IMR-90 (cell line): ENCODE data around the gene TENM4. TPM values are rescaled to one million over a fixed set of nuclear protein-coding genes. Genes with fewer than 3 reads are reported as not detected.

Source experiments
- ATAC-seq: fragments of 200-7000 bp; cut with Tn5 transposase; 2 replicates; pipeline ENCODE4 v1.9.1; 2020; ENCODE audit warnings: low read depth, mild to moderate bottlenecking, moderate library complexity
- BruUV-seq: library from RNA; stranded (reverse); fragments of 400-500 nt; replicated peaks from 2 replicates; lab custom pipeline; 2021; lab: Mats Ljungman, UMichigan
- CTCF ChIA-PET: fragments of 300-600 bp; formaldehyde crosslinking; extraction: SDS; loops from one replicate; lab custom pipeline; 2021; ENCODE audit warnings: antibody characterized with exemption; lab: Yijun Ruan, JAX
- POLR2A ChIA-PET: fragments of 300-600 bp; sonication (Branson Sonifier 250); formaldehyde crosslinking; loops from one replicate; lab custom pipeline; 2022; ENCODE audit warnings: antibody characterized with exemption; ENCODE audit not compliant: unreplicated experiment; lab: Charles Lee
- DNase-seq: peaks from one replicate; pipeline ENCODE4 v3.0.0; 2013
- H2AFZ ChIP-seq: replicated peaks from 2 replicates; pipeline ENCODE3; 2013; ENCODE audit warnings: low read length, mild to moderate bottlenecking; ENCODE audit not compliant: poor library complexity
- H2AK5ac ChIP-seq: 2 replicates; pipeline ENCODE4 v1.6.1; 2013; ENCODE audit warnings: low read depth, low read length, inconsistent platforms
- H2AK9ac ChIP-seq: replicated peaks from 2 replicates; pipeline ENCODE3; 2013; ENCODE audit warnings: mild to moderate bottlenecking, low read depth, low read length, moderate library complexity; ENCODE audit not compliant: poor library complexity
- H2BK120ac ChIP-seq: 2 replicates; pipeline ENCODE4 v1.6.1; 2013; ENCODE audit warnings: low read depth, low read length, inconsistent platforms
- H2BK15ac ChIP-seq: 3 replicates; pipeline ENCODE4 v1.6.1; 2013; ENCODE audit warnings: low read depth, low read length, inconsistent platforms
- H2BK20ac ChIP-seq: 2 replicates; pipeline ENCODE4 v1.6.1; 2013; ENCODE audit warnings: low read depth, mild to moderate bottlenecking, inconsistent platforms, low read length, moderate library complexity
- H2BK5ac ChIP-seq: 2 replicates; pipeline ENCODE4 v1.6.1; 2013; ENCODE audit warnings: mild to moderate bottlenecking, low read depth, low read length, inconsistent platforms; ENCODE audit not compliant: poor library complexity, severe bottlenecking
- H3K14ac ChIP-seq: replicated peaks from 2 replicates; pipeline ENCODE4 v1.6.1; 2013; ENCODE audit warnings: low read depth, low read length, inconsistent platforms
- H3K18ac ChIP-seq: 2 replicates; pipeline ENCODE4 v1.6.1; 2013; ENCODE audit warnings: low read depth, low read length, control low read depth
- H3K23ac ChIP-seq: 2 replicates; pipeline ENCODE4 v1.6.1; 2013; ENCODE audit warnings: low read depth, low read length, inconsistent platforms
- H3K27ac ChIP-seq: 2 replicates; pipeline ENCODE4 v1.5.1; 2013; ENCODE audit warnings: mild to moderate bottlenecking, control low read depth, low read length; ENCODE audit not compliant: insufficient read depth
- H3K27me3 ChIP-seq: 2 replicates; pipeline ENCODE4 v1.6.1; 2013; ENCODE audit warnings: low read length; ENCODE audit not compliant: control insufficient read depth, insufficient read depth
- H3K36me3 ChIP-seq: 2 replicates; pipeline ENCODE4 v1.6.1; 2013; ENCODE audit warnings: low read length, mixed read lengths; ENCODE audit not compliant: control insufficient read depth, insufficient read depth
- H3K4ac ChIP-seq: 2 replicates; pipeline ENCODE4 v1.6.1; 2013; ENCODE audit warnings: low read depth, low read length, inconsistent platforms
- H3K4me1 ChIP-seq: 2 replicates; pipeline ENCODE4 v1.6.1; 2013; ENCODE audit warnings: low read length, mixed read lengths; ENCODE audit not compliant: control insufficient read depth, insufficient read depth
- H3K4me2 ChIP-seq: 2 replicates; pipeline ENCODE4 v1.6.1; 2013; ENCODE audit warnings: low read depth, mild to moderate bottlenecking, control low read depth, low read length, moderate library complexity
- H3K4me3 ChIP-seq: 2 replicates; pipeline ENCODE4 v1.5.1; 2013; ENCODE audit warnings: low read depth, mild to moderate bottlenecking, control low read depth, low read length, moderate library complexity; ENCODE audit not compliant: insufficient read depth
- H3K56ac ChIP-seq: 2 replicates; pipeline ENCODE4 v1.6.1; 2013; ENCODE audit warnings: low read length, inconsistent platforms; ENCODE audit not compliant: insufficient read depth; ENCODE audit errors: extremely low read depth
- H3K79me1 ChIP-seq, 2 experiments: 2 replicates each; pipeline ENCODE4 v1.6.1; 2013; ENCODE audit warnings: low read length in 2 of 2, inconsistent platforms in 1 of 2, low read depth in 1 of 2
- H3K9ac ChIP-seq: 2 replicates; pipeline ENCODE4 v1.6.1; 2013; ENCODE audit warnings: low read depth, low read length, control low read depth
- H3K9me1 ChIP-seq: 2 replicates; pipeline ENCODE4 v1.6.1; 2013; ENCODE audit warnings: low read length, inconsistent platforms; ENCODE audit not compliant: insufficient read depth
- H3K9me3 ChIP-seq: 2 replicates; pipeline ENCODE4 v1.6.1; 2013; ENCODE audit warnings: low read length; ENCODE audit not compliant: control insufficient read depth, insufficient read depth
- H4K20me1 ChIP-seq: 2 replicates; pipeline ENCODE4 v1.6.1; 2013; ENCODE audit warnings: low read length, inconsistent platforms; ENCODE audit not compliant: insufficient read depth
- H4K5ac ChIP-seq: 2 replicates; pipeline ENCODE4 v1.6.1; 2013; ENCODE audit warnings: mild to moderate bottlenecking, low read depth, low read length, control low read depth
- H4K8ac ChIP-seq, 2 experiments: 2 replicates each; pipeline ENCODE4 v1.6.1; 2013; ENCODE audit warnings: low read depth in 2 of 2, low read length in 2 of 2, control low read depth in 1 of 2, inconsistent platforms in 1 of 2
- H4K91ac ChIP-seq: 2 replicates; pipeline ENCODE4 v1.6.1; 2013; ENCODE audit warnings: low read depth, low read length, inconsistent platforms; ENCODE audit not compliant: insufficient read depth
- FOS ChIP-seq: fragments of 150-350 bp; IDR thresholded peaks from 2 replicates; pipeline ENCODE4 v1.6.1; 2016; ENCODE audit warnings: low read depth, low read length
- RAD21 ChIP-seq: IDR thresholded peaks from 2 replicates; pipeline ENCODE4 v1.6.1; 2012; ENCODE audit warnings: low read length, improper control_type of control experiment
- WGBS, 2 experiments: methylation state at CpG; one replicate each; pipeline versions ENCODE4 v1.1.5 to v1.1.7; 2013; ENCODE audit warnings: missing lambda C conversion rate in 2 of 2; ENCODE audit not compliant: insufficient read length in 1 of 2; ENCODE audit errors: extremely low coverage in 2 of 2; 5-methylcytosine and 5-hydroxymethylcytosine counted together
- dilution Hi-C: fragments of 300-500 bp; cut with HindIII; formaldehyde crosslinking; loops from one replicate; pipeline ENCODE4 v1.14.3; 2018; ENCODE audit warnings: low sequenced_read_pairs; ENCODE audit not compliant: unreplicated experiment
- in situ Hi-C: fragments of 300-500 bp; cut with MboI; formaldehyde crosslinking; loops from 3 replicates; pipeline ENCODE4 v1.14.3; 2019; ENCODE audit warnings: low sequenced_read_pairs, inconsistent platforms, mixed read lengths
- intact Hi-C: fragments of 100-400 bp; cut with micrococcal nuclease; formaldehyde crosslinking; loops from 2 replicates; pipeline ENCODE4 v1.10.0; 2022
- polyA plus RNA-seq, 3 experiments: library from polyadenylated mRNA; depleted of rRNA; stranded (reverse); fragments of >200 nt; gene quantifications; 2 replicates each; pipeline ENCODE4 v1.2.3, GENCODE V29; 2012; ENCODE audit warnings: low replicate concordance in 1 of 3
- total RNA-seq: library from RNA; depleted of rRNA; stranded (reverse); fragments of >200 nt; gene quantifications from 2 replicates; pipeline ENCODE4 v1.2.3, GENCODE V29; 2012
- TF ChIP-seq, protein P1 (sequence below): conservative IDR thresholded peaks from 2 replicates; pipeline ENCODE4 v1.5.1; 2012; ENCODE audit warnings: mild to moderate bottlenecking, low read depth, low read length, improper control_type of control experiment

Gene TENM4
- total and polyA plus RNA-seq, 2 of the 4 experiments (the other 2 are of a cell fraction) = 7.4 to 9.0 TPM

DNA sequence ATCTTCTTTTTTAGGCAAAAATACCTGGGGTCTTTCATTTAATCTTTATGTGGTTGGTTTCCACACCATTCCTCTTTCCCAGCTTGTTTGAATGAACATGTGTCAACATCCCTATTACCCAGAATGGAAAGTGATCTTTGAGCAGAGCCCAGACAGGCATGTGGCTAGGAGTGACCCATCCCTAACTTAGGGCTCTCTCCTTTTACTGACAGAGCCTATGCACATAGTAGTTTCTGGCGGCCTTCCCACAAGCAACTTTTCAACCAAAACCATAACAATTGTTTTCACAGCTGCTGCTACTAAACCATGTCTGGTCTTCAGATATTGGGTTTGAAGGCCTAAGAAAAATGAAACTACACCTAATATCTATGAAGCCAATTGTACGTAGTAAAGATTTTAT lies 107.5 kb downstream of the TENM4 start:
- Histone ChIP-seq H2BK120ac (no peak overlapping the region), H3K9ac (no peak overlapping the region), H2AK9ac (no peak overlapping the region), H3K4me2 (no peak overlapping the region), H3K23ac (no peak overlapping the region), H3K27ac (no peak overlapping the region), H3K56ac (no peak overlapping the region), H4K20me1 (no peaks in the 10 kb centered on the region; the same call in 1 of the 2 replicates), H4K5ac (no peak overlapping the region), H3K9me3 (no peaks in the 10 kb centered on the region), H3K27me3 (no peaks in the 10 kb centered on the region), H3K4me1 (no peaks in the 10 kb centered on the region; the same call in 1 of the 2 replicates), H2BK20ac (no peak overlapping the region), H2BK5ac (no peak overlapping the region), H2BK15ac (no peak overlapping the region), H3K18ac (no peak overlapping the region), H4K91ac (no peak overlapping the region), H2AK5ac (no peak overlapping the region), H3K9me1 (no peaks in the 10 kb centered on the region), H2AFZ (no peak overlapping the region), H3K14ac (no peak overlapping the region), H3K4ac (no peak overlapping the region), H3K4me3 (no peak overlapping the region), H4K8ac (no peak overlapping the region), H3K36me3 (no peaks in the 10 kb centered on the region; the same call in 1 of the 2 replicates), H3K79me1 (no peaks in the 10 kb centered on the region)
- in situ Hi-C loops = no loop called here
- TF ChIP-seq, protein P1, sequence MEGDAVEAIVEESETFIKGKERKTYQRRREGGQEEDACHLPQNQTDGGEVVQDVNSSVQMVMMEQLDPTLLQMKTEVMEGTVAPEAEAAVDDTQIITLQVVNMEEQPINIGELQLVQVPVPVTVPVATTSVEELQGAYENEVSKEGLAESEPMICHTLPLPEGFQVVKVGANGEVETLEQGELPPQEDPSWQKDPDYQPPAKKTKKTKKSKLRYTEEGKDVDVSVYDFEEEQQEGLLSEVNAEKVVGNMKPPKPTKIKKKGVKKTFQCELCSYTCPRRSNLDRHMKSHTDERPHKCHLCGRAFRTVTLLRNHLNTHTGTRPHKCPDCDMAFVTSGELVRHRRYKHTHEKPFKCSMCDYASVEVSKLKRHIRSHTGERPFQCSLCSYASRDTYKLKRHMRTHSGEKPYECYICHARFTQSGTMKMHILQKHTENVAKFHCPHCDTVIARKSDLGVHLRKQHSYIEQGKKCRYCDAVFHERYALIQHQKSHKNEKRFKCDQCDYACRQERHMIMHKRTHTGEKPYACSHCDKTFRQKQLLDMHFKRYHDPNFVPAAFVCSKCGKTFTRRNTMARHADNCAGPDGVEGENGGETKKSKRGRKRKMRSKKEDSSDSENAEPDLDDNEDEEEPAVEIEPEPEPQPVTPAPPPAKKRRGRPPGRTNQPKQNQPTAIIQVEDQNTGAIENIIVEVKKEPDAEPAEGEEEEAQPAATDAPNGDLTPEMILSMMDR = no peak
- TF ChIP-seq FOS (no peak), RAD21 (no peak)
- ATAC-seq = no peak
- intact Hi-C loops = no loop called here
- no CpG with 5 or more reads among the region's 2 CpGs for WGBS, 2 experiments
- ChIA-PET POLR2A (no interaction called here), CTCF (no interaction called here)
- dilution Hi-C loops = no loop called here
- BruUV-seq = no TSS peak
- DNase-seq = no peak
